GM12878 (cell line): ENCODE results near the gene UGT1A7. TPM values are rescaled to one million over a fixed set of nuclear protein-coding genes. Genes with fewer than 3 reads are reported as not detected.

ENCODE experiments used
- ATAC-seq: fragments of 200-7000 bp; cut with Tn5 transposase; 3 replicates; pipeline ENCODE4 v1.9.1; 2020; ENCODE audit warnings: mild to moderate bottlenecking, moderate library complexity
- BruUV-seq: library from RNA; stranded (reverse); fragments of 400-500 nt; replicated peaks from 2 replicates; lab custom pipeline; 2021; lab: Mats Ljungman, UMichigan
- CTCF ChIA-PET: fragments of 300-600 bp; sonication (Branson Sonifier 250); formaldehyde crosslinking; extraction: SDS; loops from one replicate; lab custom pipeline; 2021; ENCODE audit warnings: inconsistent platforms; lab: Yijun Ruan, JAX
- POLR2A ChIA-PET: fragments of 350-600 bp; formaldehyde crosslinking; extraction: SDS; loops from one replicate; lab custom pipeline; 2021; ENCODE audit warnings: inconsistent platforms; lab: Charles Lee
- RAD21 ChIA-PET: fragments of 300-600 bp; sonication (Branson Sonifier 250); formaldehyde crosslinking; loops from one replicate; lab custom pipeline; 2023; ENCODE audit warnings: antibody characterized with exemption; ENCODE audit not compliant: unreplicated experiment; lab: Charles Lee
- SMC1A ChIA-PET: fragments of 300-600 bp; sonication (Branson Sonifier 250); formaldehyde crosslinking; loops from one replicate; lab custom pipeline; 2023; ENCODE audit not compliant: unreplicated experiment, uncharacterized antibody; lab: Charles Lee
- DNase-seq: peaks from one replicate; pipeline ENCODE4 v3.0.0-alpha.2; 2011; ENCODE audit warnings: low read depth, low spot score
- FAIRE-seq: peaks from 3 replicates; lab custom pipeline; 2011; peaks lifted over from hg19 to GRCh38; lab: Jason Lieb, UNC
- H2AFZ ChIP-seq: 2 replicates; pipeline ENCODE4 v1.6.0; 2011; ENCODE audit warnings: low read depth, low read length, control low read depth; ENCODE audit not compliant: control insufficient read depth
- H3K27ac ChIP-seq: 2 replicates; pipeline ENCODE4 v1.5.1; 2011; ENCODE audit warnings: control low read depth; ENCODE audit not compliant: control insufficient read depth, insufficient read depth
- H3K27me3 ChIP-seq, 2 experiments: replicated peaks in 1 of 2; 2 replicates each; pipeline versions ENCODE4 v1.6.0 to v1.6.1; 2011; ENCODE audit warnings: low read length in 1 of 2; ENCODE audit not compliant: control insufficient read depth in 2 of 2, insufficient read depth in 2 of 2
- H3K36me3 ChIP-seq, 2 experiments: 2 replicates each; pipeline ENCODE4 v1.5.1; 2011; ENCODE audit warnings: low read length in 1 of 2; ENCODE audit not compliant: control insufficient read depth in 2 of 2, insufficient read depth in 2 of 2
- H3K4me1 ChIP-seq: 2 replicates; pipeline ENCODE4 v1.6.1; 2011; ENCODE audit warnings: mild to moderate bottlenecking, low read length, moderate library complexity, mixed read lengths; ENCODE audit not compliant: control insufficient read depth, insufficient read depth
- H3K4me2 ChIP-seq: 2 replicates; pipeline ENCODE4 v1.6.0; 2011; ENCODE audit warnings: control low read depth; ENCODE audit not compliant: control insufficient read depth, insufficient read depth
- H3K4me3 ChIP-seq: fragments of 200-600 bp; sonication (generic); 2 replicates; pipeline ENCODE4 v1.5.1; 2016
- H3K79me2 ChIP-seq: 2 replicates; pipeline ENCODE4 v1.6.0; 2011; ENCODE audit warnings: low read length; ENCODE audit not compliant: control insufficient read depth, insufficient read depth
- H3K9ac ChIP-seq: 2 replicates; pipeline ENCODE4 v1.8.0; 2011; ENCODE audit warnings: low read length, control low read depth, mixed read lengths; ENCODE audit not compliant: control insufficient read depth, insufficient read depth
- H3K9me3 ChIP-seq: replicated peaks from 3 replicates; pipeline ENCODE4 v1.5.1; 2011; ENCODE audit warnings: mild to moderate bottlenecking, low read length; ENCODE audit not compliant: control insufficient read depth, insufficient read depth
- H4K20me1 ChIP-seq: 2 replicates; pipeline ENCODE4 v1.6.0; 2011; ENCODE audit not compliant: control insufficient read depth, insufficient read depth
- BMI1 ChIP-seq: fragments of 450-650 bp; IDR thresholded peaks from 2 replicates; pipeline ENCODE4 v1.6.1; 2016; ENCODE audit warnings: mild to moderate bottlenecking, moderate library complexity, borderline replicate concordance
- BRCA1 ChIP-seq: IDR thresholded peaks from 2 replicates; pipeline ENCODE4 v1.6.1; 2011; ENCODE audit warnings: low read depth, low read length, improper control_type of control experiment
- CTCF ChIP-seq, 3 experiments: IDR thresholded peaks in 2 of 3; conservative IDR thresholded peaks in 1 of 3; 2 replicates each; pipeline ENCODE4 v1.5.1; 2011; ENCODE audit warnings: low read depth in 3 of 3, low read length in 3 of 3, mild to moderate bottlenecking in 3 of 3, control low read depth in 2 of 3, moderate library complexity in 2 of 3, inconsistent platforms in 1 of 3, mixed read lengths in 1 of 3; ENCODE audit not compliant: control insufficient read depth in 2 of 3, insufficient read depth in 1 of 3; ENCODE audit errors: extremely low read depth in 1 of 3
- E2F4 ChIP-seq: IDR thresholded peaks from 2 replicates; pipeline ENCODE4 v1.6.1; 2012; ENCODE audit warnings: low read depth, low read length, improper control_type of control experiment
- ETV6 ChIP-seq, 2 experiments: fragments of 450-650 bp in 1 of 2; IDR thresholded peaks in 1 of 2; conservative IDR thresholded peaks in 1 of 2; 2 replicates each; pipeline ENCODE4 v1.6.1; 2014; ENCODE audit warnings: antibody characterized with exemption in 1 of 2, borderline replicate concordance in 1 of 2, low read depth in 1 of 2, mild to moderate bottlenecking in 1 of 2, moderate library complexity in 1 of 2
- EZH2 ChIP-seq: IDR thresholded peaks from 2 replicates; pipeline ENCODE4 v1.6.1; 2012; ENCODE audit warnings: low read depth, mild to moderate bottlenecking, control low read depth, inconsistent platforms, low read length, borderline replicate concordance; ENCODE audit not compliant: control insufficient read depth
- FOS ChIP-seq: IDR thresholded peaks from 3 replicates; pipeline ENCODE4 v1.6.1; 2011; ENCODE audit warnings: borderline replicate concordance; ENCODE audit not compliant: insufficient read length; ENCODE audit errors: extremely low read depth
- JUND ChIP-seq: IDR thresholded peaks from 2 replicates; pipeline ENCODE4 v1.6.1; 2012; ENCODE audit warnings: low read depth, mild to moderate bottlenecking, low read length, improper control_type of control experiment, moderate library complexity
- RAD21 ChIP-seq: IDR thresholded peaks from 2 replicates; pipeline ENCODE4 v1.6.1; 2011; ENCODE audit warnings: mild to moderate bottlenecking, low read depth, low read length, moderate library complexity; ENCODE audit not compliant: insufficient read depth
- RB1 ChIP-seq: fragments of 450-650 bp; formaldehyde crosslinking; IDR thresholded peaks from 2 replicates; pipeline ENCODE4 v1.6.1; 2017; ENCODE audit warnings: mild to moderate bottlenecking, borderline replicate concordance
- RELA ChIP-seq: fragments of 450-650 bp; IDR thresholded peaks from 2 replicates; pipeline ENCODE4 v1.8.0; 2014; ENCODE audit warnings: borderline replicate concordance; ENCODE audit not compliant: partially characterized antibody
- ZNF384 ChIP-seq: IDR thresholded peaks from 2 replicates; pipeline ENCODE4 v1.6.1; 2012; ENCODE audit warnings: low read depth, mild to moderate bottlenecking, low read length, improper control_type of control experiment, borderline replicate concordance
- ZZZ3 ChIP-seq: IDR thresholded peaks from 2 replicates; pipeline ENCODE4 v1.6.1; 2011; ENCODE audit warnings: low read depth; ENCODE audit not compliant: control insufficient read depth, insufficient read length
- WGBS: methylation state at CpG from one replicate; pipeline ENCODE4 v1.1.6; 2016; ENCODE audit warnings: low lambda C conversion rate; ENCODE audit not compliant: insufficient replicate concordance, insufficient coverage; ENCODE audit errors: missing lambda C conversion rate; 5-methylcytosine and 5-hydroxymethylcytosine counted together
- in situ Hi-C: fragments of 300-500 bp; cut with MboI; formaldehyde crosslinking; loops from 9 replicates; pipeline ENCODE4 v1.14.3; 2018; ENCODE audit warnings: mixed read lengths
- intact Hi-C: fragments of 100-400 bp; cut with micrococcal nuclease; formaldehyde crosslinking; loops from one replicate; pipeline ENCODE4 v1.14.2; 2022; ENCODE audit not compliant: unreplicated experiment
- polyA plus RNA-seq, 11 experiments: library from polyadenylated mRNA; depleted of rRNA in 4 of 11; unstranded in 6 of 11; stranded (reverse) in 5 of 11; fragments of >200 nt; fragmentation: Nextera tagmentation in 4 of 11; fragmentation: Illumina TruSeq in 1 of 11; extraction: Ambion mirVana in 4 of 11; extraction: Trizol in 1 of 11; gene quantifications; 1 replicate in 1 of 11; 2 replicates in 10 of 11; pipeline versions ENCODE4 v1.2.1 to v1.2.3, GENCODE V29; 2011 to 2016; ENCODE audit warnings: inconsistent platforms in 2 of 11, missing spikeins in 2 of 11, low read depth in 1 of 11
- total RNA-seq, 4 experiments: library from RNA; depleted of rRNA in 3 of 4; stranded (reverse); fragments of >200 nt in 3 of 4; fragmentation: Illumina TruSeq in 1 of 4; extraction: Trizol in 1 of 4; gene quantifications; 2 replicates each; pipeline versions ENCODE4 v1.2.1 to v1.2.3, GENCODE V29; 2013 to 2021

UGT1A7 gene
- total and polyA plus RNA-seq, 10 of the 15 experiments (the other 5 are each of a cell fraction or from before 2014, with no cell fraction given) = not detected

- peaks cover 0 to 3% of the 10 kb centered on the region in 2 experiments; a peak in 1 of 4 replicates for H3K27me3 ChIP-seq
- FAIRE-seq = no peak
- SMC1A ChIA-PET = no interaction called here
Observed at GRCh38 chr2:233764264-233764663, 82.6 kb downstream of the UGT1A7 start.

More at GRCh38 chr2:233764264-233764663, 82.6 kb downstream of the UGT1A7 start:
- Histone ChIP-seq H3K9ac (no peak overlapping the region), H4K20me1 (no peaks in the 10 kb centered on the region), H3K36me3 (no peaks in the 10 kb centered on the region), H3K4me1 (no peaks in the 10 kb centered on the region), H2AFZ (no peak overlapping the region), H3K9me3 (no peaks in the 10 kb centered on the region), H3K79me2 (no peaks in the 10 kb centered on the region), H3K27ac (no peak overlapping the region), H3K4me3 (no peak overlapping the region), H3K4me2 (no peak overlapping the region)
- ChIA-PET POLR2A (no interaction called here), RAD21 (no interaction called here), CTCF (no interaction called here)
- ATAC-seq (no peak), DNase-seq (no peak)
- intact Hi-C loops = no loop called here
- 13% methylated on average over 7 of the region's 7 CpGs for WGBS
- in situ Hi-C loops = no loop called here
- TF ChIP-seq ZNF384 (no peak), ZZZ3 (no peak), ETV6 (conservative IDR thresholded peaks at IDR 0.05 in 1 of 2, IDR thresholded peaks at IDR 0.05 in 1 of 2; ENCODE audit: borderline replicate concordance in 1 of 2, low read depth in 1 of 2) (no peak), BMI1 (no peak), EZH2 (no peak), E2F4 (no peak), RAD21 (no peak), FOS (no peak), CTCF (IDR thresholded peaks at IDR 0.05 in 2 of 3, conservative IDR thresholded peaks at IDR 0.05 in 1 of 3; ENCODE audit: control insufficient read depth in 2 of 3, extremely low read depth in 1 of 3, insufficient read depth in 1 of 3, low read depth in 3 of 3, low read length in 3 of 3) (no peak), RELA (no peak), BRCA1 (no peak), RB1 (no peak), JUND (no peak)
- BruUV-seq = no TSS peak
